ENCODE results near the gene ZMIZ1.

The ZMIZ1 gene

GRCh38 chr10:79137300-79137756, 68.6 kb downstream of the ZMIZ1 start:
- no peak for DNase-seq (ENCODE audit: low spot score)

DNA sequence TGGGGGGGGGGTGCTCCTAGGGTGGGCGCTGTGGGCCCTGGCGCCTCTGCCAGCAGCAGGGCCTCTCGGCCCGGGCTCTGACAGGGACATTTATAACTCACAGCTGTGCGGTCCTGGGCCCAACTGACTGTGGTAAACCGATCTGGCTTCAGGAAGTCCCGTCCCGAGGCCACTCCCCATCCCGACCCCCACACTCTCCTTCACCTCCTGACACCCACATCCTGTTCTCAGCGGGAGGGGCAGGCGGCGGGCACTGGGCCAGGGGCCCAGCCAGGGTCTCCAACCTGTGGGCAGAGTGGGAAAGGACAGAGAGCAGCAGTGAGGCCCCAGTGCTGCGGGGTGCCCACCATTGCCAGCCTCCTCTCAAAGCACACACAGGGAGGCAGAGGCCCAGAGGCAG, 69.1 kb downstream of the ZMIZ1 start:
- DNase-seq (ENCODE audit: low spot score) = no peak

GRCh38 chr10:79138449-79139123, 69.8 kb downstream of the ZMIZ1 start:
- no peak for DNase-seq (ENCODE audit: low spot score)

- DNase-seq (ENCODE audit: low spot score) = no peak
Observed at GRCh38 chr10:79139124-79139835, 70.5 kb downstream of the ZMIZ1 start.

- DNase-seq (ENCODE audit: low spot score) = no peak
Observed at GRCh38 chr10:79140085-79140793, 71.5 kb downstream of the ZMIZ1 start.

DNA sequence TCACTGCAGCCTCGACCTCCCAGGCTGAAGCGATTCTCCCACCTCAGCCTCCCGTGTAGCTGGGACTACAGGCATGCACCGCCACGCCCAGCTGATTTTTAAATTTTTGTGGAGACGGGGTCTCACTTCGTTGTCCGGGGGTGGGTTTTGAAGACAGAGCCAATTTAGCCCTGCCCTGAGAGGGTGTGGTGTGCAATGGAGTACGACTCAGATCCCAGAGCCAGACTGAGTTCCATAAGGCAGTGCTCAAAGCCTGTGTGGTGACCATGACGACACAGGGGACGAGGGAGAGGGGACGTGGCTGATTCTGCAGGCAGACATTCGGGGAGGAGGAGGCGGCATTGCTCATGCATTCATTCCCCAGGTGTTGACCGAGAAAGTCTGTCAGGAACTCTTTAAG, 72.1 kb downstream of the ZMIZ1 start:
- no peak for DNase-seq (ENCODE audit: low spot score)

GRCh38 chr10:79142064-79142491, 73.3 kb downstream of the ZMIZ1 start:
- DNase-seq (ENCODE audit: low spot score) = no peak

GRCh38 chr10:79142522-79143309, 74.0 kb downstream of the ZMIZ1 start:
- DNase-seq (ENCODE audit: low spot score) = no peak

- no peak for DNase-seq (ENCODE audit: low spot score)
Observed at GRCh38 chr10:79143879-79144278, 75.1 kb downstream of the ZMIZ1 start.

GRCh38 chr10:79144351-79145173, 75.8 kb downstream of the ZMIZ1 start:
- DNase-seq (ENCODE audit: low spot score) = peak; percentile 71

DNA sequence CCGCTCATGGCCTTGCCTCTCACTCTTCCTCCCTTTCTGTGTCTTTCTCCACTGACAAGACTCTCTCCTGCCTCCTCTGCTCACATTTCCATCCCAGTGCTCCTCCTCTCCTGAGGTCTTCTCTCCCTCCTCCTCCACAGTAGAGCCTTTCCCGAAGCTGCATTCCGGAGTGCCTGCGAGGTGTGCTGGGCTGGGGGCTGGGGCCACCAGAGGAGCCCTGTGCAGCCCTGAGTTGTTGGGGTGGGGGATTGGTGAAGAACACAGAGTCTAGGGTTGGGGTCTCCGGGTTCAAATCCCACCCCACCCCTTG, 76.4 kb downstream of the ZMIZ1 start:
- no peak for DNase-seq (ENCODE audit: low spot score)

GRCh38 chr10:79145517-79146470, 77.0 kb downstream of the ZMIZ1 start:
- DNase-seq (ENCODE audit: low spot score) = no peak

- peak; percentile 80 for DNase-seq (ENCODE audit: low spot score)
Observed at GRCh38 chr10:79146611-79147130, 77.9 kb downstream of the ZMIZ1 start.

DNA sequence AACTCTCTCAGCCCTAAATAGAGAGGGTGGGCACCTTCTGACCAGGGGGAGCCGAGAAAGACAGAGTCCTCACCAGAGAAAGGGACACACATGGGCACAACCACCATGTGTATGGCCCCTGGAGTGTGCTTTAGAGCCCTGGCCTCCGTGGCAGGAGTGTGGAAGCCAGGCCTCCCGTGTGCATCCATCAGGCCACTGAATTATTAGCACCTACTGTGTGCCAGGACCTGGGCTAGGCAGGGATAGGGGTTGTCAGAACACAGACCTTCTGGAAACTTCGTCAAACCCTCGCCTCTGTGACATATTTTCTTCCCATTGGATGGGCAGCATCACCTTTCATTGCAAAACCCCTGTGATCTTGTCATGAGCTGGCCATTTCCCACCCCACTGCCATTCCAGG, 78.5 kb downstream of the ZMIZ1 start:
- no peak for DNase-seq (ENCODE audit: low spot score)

DNA sequence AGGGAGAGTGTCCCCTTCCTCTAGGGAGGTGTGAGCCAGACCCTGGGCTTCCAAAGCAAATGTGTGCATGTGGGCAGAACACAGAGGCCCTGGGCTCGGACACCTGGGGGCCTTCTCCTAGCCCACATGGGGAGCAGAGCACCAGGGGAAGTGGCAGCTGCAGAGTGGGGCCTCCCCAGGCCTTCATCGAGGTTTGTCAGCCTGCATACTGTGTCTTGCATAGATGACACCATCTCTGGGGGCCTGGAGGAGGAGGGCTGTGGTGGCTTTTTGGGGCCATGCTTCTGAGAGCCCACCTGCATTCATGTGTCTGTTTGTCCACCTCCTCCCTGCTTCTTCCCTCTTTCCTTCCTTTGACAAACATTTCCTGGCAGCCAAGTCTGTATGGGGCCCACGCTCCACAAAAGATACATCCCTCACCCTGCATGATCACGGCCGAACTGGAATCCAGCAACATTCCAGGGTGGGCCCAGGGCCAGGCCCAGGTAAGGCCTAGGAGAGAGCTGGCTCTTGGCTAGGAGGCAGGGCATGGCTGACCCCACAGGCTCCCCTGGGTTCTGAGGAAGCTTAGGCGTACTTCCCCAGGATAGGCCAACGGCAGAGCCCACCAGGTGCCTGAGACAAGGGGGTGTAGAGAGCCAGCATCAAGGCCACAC, 79.2 kb downstream of the ZMIZ1 start:
- no peak for DNase-seq (ENCODE audit: low spot score)

DNA sequence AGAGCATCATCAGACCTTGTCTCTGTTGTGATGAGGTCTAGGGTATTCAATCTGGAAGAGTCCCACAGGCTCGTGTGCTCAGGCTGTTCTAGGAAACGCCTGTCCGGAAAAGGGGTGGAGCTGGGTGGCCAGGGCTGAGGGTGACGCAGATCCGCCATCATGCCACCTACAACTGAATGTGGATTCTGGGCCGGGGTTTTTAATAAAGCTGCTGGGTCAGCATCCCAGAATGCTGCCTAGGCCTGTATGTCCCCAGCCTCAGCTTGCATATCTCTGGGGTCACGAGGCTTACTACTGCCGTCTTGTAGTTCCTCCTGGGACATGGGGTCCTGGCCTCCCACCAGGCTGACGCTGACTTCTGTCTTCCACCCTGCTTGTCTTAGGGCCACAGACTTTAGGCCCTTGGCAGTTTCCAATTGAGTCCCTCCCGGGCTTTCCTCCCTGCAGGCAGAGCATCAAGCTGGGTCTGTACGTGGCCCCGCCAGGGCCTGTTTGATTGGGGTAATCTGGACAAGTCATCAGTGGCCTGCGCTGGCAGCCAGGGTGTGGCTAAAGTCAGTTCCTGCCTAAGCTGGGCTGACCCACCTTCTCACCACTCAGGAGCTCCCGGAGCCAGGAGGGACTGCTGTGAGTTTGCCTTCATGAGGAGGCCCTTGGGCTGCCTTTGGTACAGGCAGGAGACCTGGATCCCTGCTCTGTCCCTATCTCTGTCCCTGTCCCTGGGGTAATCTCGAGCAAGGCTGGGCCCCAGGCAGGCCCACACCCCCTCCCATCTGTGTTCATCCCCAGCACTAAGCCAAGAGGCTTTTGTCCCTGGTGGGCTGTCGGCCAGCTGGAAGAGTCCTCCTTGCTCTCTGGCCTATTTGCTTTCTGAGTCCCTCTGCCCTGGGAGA, 79.9 kb downstream of the ZMIZ1 start:
- DNase-seq (ENCODE audit: low spot score) = peak; percentile 92

DNA sequence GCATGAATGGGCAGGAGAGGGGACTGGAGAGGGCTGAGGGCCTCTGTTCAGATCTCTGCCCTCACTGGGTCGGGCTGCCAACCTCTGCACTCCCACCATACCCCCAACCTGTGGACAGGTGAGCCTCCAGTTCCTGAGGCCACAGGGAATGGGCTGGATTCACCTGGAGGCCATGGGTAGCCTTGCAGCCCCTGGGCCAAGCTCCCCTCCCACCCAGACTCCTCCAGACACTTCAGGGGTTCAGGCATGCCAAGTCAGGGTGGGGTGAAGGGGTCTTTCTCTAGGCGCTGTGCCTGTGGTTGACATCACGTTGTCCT, 80.5 kb downstream of the ZMIZ1 start:
- DNase-seq (ENCODE audit: low spot score) = no peak

DNA sequence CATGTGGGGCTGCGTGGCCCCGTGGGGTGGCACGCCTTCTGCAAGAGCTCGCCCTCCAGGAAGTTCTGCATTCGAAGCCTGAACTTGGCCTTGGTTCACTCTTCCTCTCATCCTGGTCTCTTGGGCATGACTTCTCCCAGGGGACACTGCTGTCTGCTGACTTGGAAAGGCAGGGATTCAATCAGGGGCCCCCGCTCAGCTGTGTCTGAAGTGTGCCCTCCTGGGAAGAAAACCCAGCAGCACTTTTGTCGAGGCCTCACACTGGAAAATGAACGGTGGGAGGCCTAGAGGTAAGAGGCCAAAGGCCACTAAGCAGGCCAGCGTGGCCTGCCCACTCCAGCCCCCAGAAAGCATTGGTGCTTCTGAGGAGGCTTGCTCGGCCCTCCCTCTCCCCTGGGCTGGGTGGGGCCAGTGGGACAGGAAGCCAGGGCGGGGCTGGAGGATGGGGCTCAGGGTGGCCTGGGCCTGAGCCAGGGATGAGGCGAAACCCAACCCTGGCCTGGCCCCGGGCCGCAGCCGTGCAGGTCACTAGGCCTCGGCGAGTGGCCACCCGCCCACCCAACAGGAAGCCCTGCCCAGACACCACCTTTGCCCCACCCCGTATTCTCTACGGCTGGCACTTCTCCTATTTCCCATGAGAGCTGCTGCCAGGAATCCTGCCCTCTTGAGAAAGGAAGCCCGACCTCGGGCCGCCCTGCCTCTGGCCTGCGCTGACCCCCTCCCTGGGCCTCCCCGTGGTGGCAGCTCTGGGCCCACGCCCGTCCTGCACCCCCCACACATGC, 81.1 kb downstream of the ZMIZ1 start:
- no peak for DNase-seq (ENCODE audit: low spot score)

All from globus pallidus (tissue), 1 donor.